ENCODE results near the gene UNC5C.

Gene UNC5C

DNA sequence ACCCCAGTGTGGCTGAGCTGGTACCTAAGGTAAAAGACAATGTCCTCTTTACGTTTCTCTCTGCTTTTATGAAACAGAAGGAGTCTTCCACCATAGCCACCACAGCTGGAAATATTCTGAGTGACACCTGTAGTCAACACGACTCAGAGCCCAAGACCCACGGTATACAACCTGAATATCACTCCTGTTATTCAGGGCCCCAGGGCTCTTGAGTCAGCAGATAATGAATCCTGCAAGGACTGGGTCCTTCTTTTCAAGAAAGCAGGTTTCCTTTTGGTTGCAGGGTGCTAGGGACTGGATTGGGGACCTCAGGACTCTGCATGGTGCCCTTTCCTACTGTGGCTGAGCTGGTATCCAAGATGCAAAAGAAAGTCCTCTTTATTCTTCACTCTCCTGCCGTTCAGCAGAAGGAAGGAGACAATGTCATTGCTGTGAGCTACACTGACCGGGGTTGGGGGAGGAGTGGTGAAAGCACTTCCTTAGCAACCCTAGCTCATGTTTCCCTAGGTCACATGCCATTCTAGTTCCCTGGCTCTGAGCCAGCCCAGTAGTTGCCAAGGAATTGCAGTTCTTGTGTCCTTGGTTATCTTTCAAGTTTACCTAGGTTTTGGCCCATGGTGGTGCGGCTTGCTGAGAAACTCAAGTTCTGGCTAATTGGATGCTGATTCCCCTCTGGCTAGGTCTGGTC is 23.7 kb upstream of the UNC5C start:
- WGBS (ENCODE audit: extremely low coverage, insufficient coverage, insufficient read length): no CpG with 5 or more reads among the region's 6 CpGs
- peaks cover 10% of the 10 kb centered on the region in 2 experiments for H3K4me1 ChIP-seq (ENCODE audit: control insufficient read depth in 1 of 2, insufficient read depth in 2 of 2, low read length in 2 of 2)

GRCh38 chr4:95571577-95571976 is 22.8 kb upstream of the UNC5C start:
- Histone ChIP-seq H3K4me2 (ENCODE audit: low read length) (no peak overlapping the region), H4K8ac (ENCODE audit: low read depth, low read length) (no peak overlapping the region), H3K4ac (ENCODE audit: low read depth, low read length) (no peak overlapping the region), H3K27me3 (ENCODE audit: insufficient read depth, low read length) (no peaks in the 10 kb centered on the region), H4K91ac (ENCODE audit: low read depth, low read length) (no peak overlapping the region), H2BK5ac (ENCODE audit: low read depth, low read length, poor library complexity) (no peak overlapping the region), H3K18ac (ENCODE audit: low read length) (no peak overlapping the region), H3K9me3 (ENCODE audit: insufficient read depth, low read depth, low read length) (no peaks in the 10 kb centered on the region), H3K27ac (ENCODE audit: low read depth, low read length) (no peak overlapping the region), H3K4me1 (ENCODE audit: control insufficient read depth in 1 of 2, insufficient read depth in 2 of 2, low read length in 2 of 2) (peaks cover 10% of the 10 kb centered on the region in 2 experiments), H3K9ac (ENCODE audit: low read length) (no peak overlapping the region), H3K4me3 (ENCODE audit: low read depth, low read length) (no peak overlapping the region), H3K14ac (ENCODE audit: low read length) (no peak overlapping the region), H3K79me1 (ENCODE audit: low read length) (peaks cover 3% of the 10 kb centered on the region), H3K79me2 (ENCODE audit: control insufficient read depth, insufficient read depth, low read length, poor library complexity) (no peaks in the 10 kb centered on the region), H2BK12ac (ENCODE audit: low read length) (no peak overlapping the region), H3K23ac (ENCODE audit: low read length) (no peak overlapping the region), H2AK5ac (ENCODE audit: low read length) (no peak overlapping the region), H2AFZ (ENCODE audit: insufficient read depth, low read length, poor library complexity) (no peak overlapping the region), H3K36me3 (ENCODE audit: control insufficient read depth in 1 of 2, insufficient read depth in 2 of 2, low read length in 2 of 2) (no peaks in the 10 kb centered on the region), H2BK120ac (ENCODE audit: insufficient read depth, low read length, poor library complexity) (peak overlapping the region; percentile 15), H4K12ac (ENCODE audit: low read depth, low read length) (no peak overlapping the region)
- WGBS (ENCODE audit: extremely low coverage, insufficient coverage, insufficient read length): no CpG with 5 or more reads among the region's 1 CpG
- DNase-seq: no peak

More for the DNA sequence above, 23.7 kb upstream of the UNC5C start:
- no peaks in the 10 kb centered on the region for H3K36me3 ChIP-seq (ENCODE audit: control insufficient read depth in 1 of 2, insufficient read depth in 2 of 2, low read length in 2 of 2)
- no peak overlapping the region for H3K27ac ChIP-seq (ENCODE audit: low read depth, low read length)
- no peak overlapping the region for H3K4me2 ChIP-seq (ENCODE audit: low read length)
- no peak overlapping the region for H3K18ac ChIP-seq (ENCODE audit: low read length)
- H3K4ac ChIP-seq (ENCODE audit: low read depth, low read length): no peak overlapping the region
- H4K91ac ChIP-seq (ENCODE audit: low read depth, low read length): no peak overlapping the region
- H2BK12ac ChIP-seq (ENCODE audit: low read length): no peak overlapping the region
- peak in 1 of 2 donors; percentile 7 for DNase-seq
- no peak overlapping the region for H3K4me3 ChIP-seq (ENCODE audit: low read depth, low read length)
- no peak overlapping the region for H3K14ac ChIP-seq (ENCODE audit: low read length)
- no peak overlapping the region for H2AFZ ChIP-seq (ENCODE audit: insufficient read depth, low read length, poor library complexity)
- H4K12ac ChIP-seq (ENCODE audit: low read depth, low read length): no peak overlapping the region
- no peak overlapping the region for H2BK120ac ChIP-seq (ENCODE audit: insufficient read depth, low read length, poor library complexity)
- no peaks in the 10 kb centered on the region for H3K27me3 ChIP-seq (ENCODE audit: insufficient read depth, low read length)
- no peak overlapping the region for H3K9ac ChIP-seq (ENCODE audit: low read length)
- H2AK5ac ChIP-seq (ENCODE audit: low read length): no peak overlapping the region
- no peak overlapping the region for H4K8ac ChIP-seq (ENCODE audit: low read depth, low read length)
- H3K9me3 ChIP-seq (ENCODE audit: insufficient read depth, low read depth, low read length): no peaks in the 10 kb centered on the region
- no peak overlapping the region for H3K23ac ChIP-seq (ENCODE audit: low read length)
- H3K79me1 ChIP-seq (ENCODE audit: low read length): peaks cover 3% of the 10 kb centered on the region
- H2BK5ac ChIP-seq (ENCODE audit: low read depth, low read length, poor library complexity): no peak overlapping the region
- no peaks in the 10 kb centered on the region for H3K79me2 ChIP-seq (ENCODE audit: control insufficient read depth, insufficient read depth, low read length, poor library complexity)

DNA sequence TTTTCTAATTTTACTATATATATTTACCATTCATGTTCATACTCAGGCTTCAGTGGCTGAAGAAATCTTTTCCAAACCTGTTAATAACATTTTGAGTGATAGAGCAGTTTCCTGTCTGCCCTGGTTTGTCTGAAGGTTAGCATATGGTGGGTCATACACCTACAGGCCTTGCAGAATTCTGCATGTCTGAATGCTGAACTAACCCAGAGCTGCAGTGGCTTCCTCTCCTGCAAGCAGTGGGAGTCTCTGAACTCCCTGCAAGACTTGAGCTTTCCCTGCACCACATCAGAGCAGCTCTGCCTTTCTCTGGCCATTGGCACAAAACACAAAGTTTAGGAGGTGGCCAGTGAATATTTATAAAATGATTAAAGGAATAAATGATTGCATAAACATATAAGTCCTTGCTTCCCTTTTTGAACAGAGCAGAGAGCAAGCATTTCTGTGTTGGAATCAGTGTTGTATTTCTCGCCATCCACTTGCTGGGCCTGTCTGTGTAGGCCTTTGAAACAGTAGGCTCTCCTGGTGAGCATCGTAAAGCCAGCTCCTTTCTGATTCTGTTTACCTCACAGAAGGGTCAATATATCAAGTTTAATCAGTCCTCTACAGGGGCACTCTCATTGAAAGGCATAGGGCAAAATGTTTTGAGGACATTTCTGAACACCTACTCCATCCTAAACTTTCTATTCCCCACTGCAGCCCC is 15.0 kb upstream of the UNC5C start:
- Histone ChIP-seq H2AK5ac (ENCODE audit: low read length) (no peak overlapping the region), H4K12ac (ENCODE audit: low read depth, low read length) (no peak overlapping the region), H3K4me2 (ENCODE audit: low read length) (no peak overlapping the region), H2BK12ac (ENCODE audit: low read length) (no peak overlapping the region), H2BK120ac (ENCODE audit: insufficient read depth, low read length, poor library complexity) (no peak overlapping the region), H3K18ac (ENCODE audit: low read length) (no peak overlapping the region), H4K8ac (ENCODE audit: low read depth, low read length) (no peak overlapping the region), H3K79me1 (ENCODE audit: low read length) (no peaks in the 10 kb centered on the region), H3K23ac (ENCODE audit: low read length) (no peak overlapping the region), H2AFZ (ENCODE audit: insufficient read depth, low read length, poor library complexity) (no peak overlapping the region), H3K9ac (ENCODE audit: low read length) (no peak overlapping the region), H3K9me3 (ENCODE audit: insufficient read depth, low read depth, low read length) (no peaks in the 10 kb centered on the region), H4K91ac (ENCODE audit: low read depth, low read length) (no peak overlapping the region), H3K27ac (ENCODE audit: low read depth, low read length) (no peak overlapping the region), H3K79me2 (ENCODE audit: control insufficient read depth, insufficient read depth, low read length, poor library complexity) (no peaks in the 10 kb centered on the region), H3K4me3 (ENCODE audit: low read depth, low read length) (no peak overlapping the region), H3K36me3 (ENCODE audit: control insufficient read depth in 1 of 2, insufficient read depth in 2 of 2, low read length in 2 of 2) (no peaks in the 10 kb centered on the region), H3K4me1 (ENCODE audit: control insufficient read depth in 1 of 2, insufficient read depth in 2 of 2, low read length in 2 of 2) (no peaks in the 10 kb centered on the region), H2BK5ac (ENCODE audit: low read depth, low read length, poor library complexity) (no peak overlapping the region), H3K4ac (ENCODE audit: low read depth, low read length) (no peak overlapping the region), H3K27me3 (ENCODE audit: insufficient read depth, low read length) (no peaks in the 10 kb centered on the region), H3K14ac (ENCODE audit: low read length) (no peak overlapping the region)
- WGBS (ENCODE audit: extremely low coverage, insufficient coverage, insufficient read length): no CpG with 5 or more reads among the region's 2 CpGs
- no peak for DNase-seq

DNA sequence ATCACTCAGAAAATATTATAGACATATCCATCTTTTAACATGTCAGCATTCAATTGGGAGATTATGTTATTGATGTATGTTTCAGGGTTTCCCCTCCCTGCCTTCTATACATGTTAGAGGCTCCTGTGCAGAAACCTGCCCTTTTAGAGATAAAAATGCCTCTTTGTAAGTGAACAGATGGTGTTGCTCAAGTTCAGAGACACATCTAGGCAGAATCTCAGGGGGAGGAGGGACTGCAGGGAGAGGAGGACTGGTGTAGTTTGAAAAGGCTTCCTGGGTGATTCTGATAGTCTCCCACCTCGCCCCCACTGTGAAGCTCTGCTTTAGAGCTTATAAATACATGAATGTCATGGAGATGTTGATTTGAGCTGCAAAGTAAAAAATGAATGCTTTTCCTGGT is 12.0 kb upstream of the UNC5C start:
- Histone ChIP-seq H3K9me3 (ENCODE audit: insufficient read depth, low read depth, low read length) (no peaks in the 10 kb centered on the region), H2BK12ac (ENCODE audit: low read length) (no peak overlapping the region), H3K18ac (ENCODE audit: low read length) (no peak overlapping the region), H4K91ac (ENCODE audit: low read depth, low read length) (no peak overlapping the region), H3K79me1 (ENCODE audit: low read length) (no peaks in the 10 kb centered on the region), H3K79me2 (ENCODE audit: control insufficient read depth, insufficient read depth, low read length, poor library complexity) (no peaks in the 10 kb centered on the region), H3K4me1 (ENCODE audit: control insufficient read depth in 1 of 2, insufficient read depth in 2 of 2, low read length in 2 of 2) (no peaks in the 10 kb centered on the region), H3K4ac (ENCODE audit: low read depth, low read length) (no peak overlapping the region), H3K27me3 (ENCODE audit: insufficient read depth, low read length) (no peaks in the 10 kb centered on the region), H3K14ac (ENCODE audit: low read length) (no peak overlapping the region), H3K27ac (ENCODE audit: low read depth, low read length) (no peak overlapping the region), H2BK5ac (ENCODE audit: low read depth, low read length, poor library complexity) (no peak overlapping the region), H3K4me3 (ENCODE audit: low read depth, low read length) (no peak overlapping the region), H2AFZ (ENCODE audit: insufficient read depth, low read length, poor library complexity) (no peak overlapping the region), H3K9ac (ENCODE audit: low read length) (no peak overlapping the region), H4K8ac (ENCODE audit: low read depth, low read length) (no peak overlapping the region), H2BK120ac (ENCODE audit: insufficient read depth, low read length, poor library complexity) (no peak overlapping the region), H3K4me2 (ENCODE audit: low read length) (no peak overlapping the region), H3K36me3 (ENCODE audit: control insufficient read depth in 1 of 2, insufficient read depth in 2 of 2, low read length in 2 of 2) (no peaks in the 10 kb centered on the region), H4K12ac (ENCODE audit: low read depth, low read length) (no peak overlapping the region), H3K23ac (ENCODE audit: low read length) (no peak overlapping the region), H2AK5ac (ENCODE audit: low read length) (no peak overlapping the region)
- DNase-seq: no peak
- no CpG with 5 or more reads among the region's 1 CpG for WGBS (ENCODE audit: extremely low coverage, insufficient coverage, insufficient read length)
